K562 (cell line): ENCODE results near the gene ATP6V1F. TPM values are rescaled to one million over a fixed set of nuclear protein-coding genes. Genes with fewer than 3 reads are reported as not detected.

Experiments
- CHD2 ChIP-seq: IDR thresholded peaks from 2 replicates; pipeline ENCODE4 v1.6.1; 2011; ENCODE audit warnings: low read depth, low read length
- EGR1 ChIP-seq: fragments of 450-650 bp; conservative IDR thresholded peaks from 2 replicates; pipeline ENCODE4 v1.6.1; 2017; ENCODE audit warnings: mild to moderate bottlenecking
- FIP1L1 ChIP-seq: fragments of 200-400 bp; formaldehyde crosslinking; IDR thresholded peaks from 2 replicates; pipeline ENCODE4 v1.6.1; 2018; ENCODE audit warnings: mild to moderate bottlenecking, low read depth, low read length; ENCODE audit not compliant: poor library complexity, severe bottlenecking
- FOXJ3 ChIP-seq: sonication (generic); formaldehyde crosslinking; IDR thresholded peaks from 2 replicates; pipeline ENCODE4 v1.4.0; 2020; ENCODE audit warnings: mild to moderate bottlenecking, missing genetic modification reagents
- GTF2E2 ChIP-seq: fragments of 200-800 bp; sonication (Bioruptor generic); IDR thresholded peaks from 2 replicates; pipeline ENCODE4 v1.6.1; 2016; ENCODE audit warnings: missing genetic modification characterization, missing compliant biosample characterization
- HDAC2 ChIP-seq: fragments of 450-650 bp; IDR thresholded peaks from 2 replicates; pipeline ENCODE4 v1.6.1; 2016; ENCODE audit warnings: mild to moderate bottlenecking
- HMGN3 ChIP-seq: IDR thresholded peaks from 2 replicates; pipeline ENCODE4 v1.6.1; 2011; ENCODE audit warnings: borderline replicate concordance, low read depth, mild to moderate bottlenecking, mixed read lengths, low read length; ENCODE audit not compliant: insufficient read length; ENCODE audit errors: extremely low read depth
- ILK ChIP-seq: fragments of 450-650 bp; IDR thresholded peaks from 2 replicates; pipeline ENCODE4 v1.6.1; 2016; ENCODE audit warnings: missing genetic modification characterization, low read depth, mild to moderate bottlenecking, missing compliant biosample characterization, moderate library complexity, borderline replicate concordance
- LEF1 ChIP-seq: fragments of 450-650 bp; IDR thresholded peaks from 2 replicates; pipeline ENCODE4 v1.6.1; 2016; ENCODE audit warnings: mild to moderate bottlenecking
- MEF2A ChIP-seq: IDR thresholded peaks from 2 replicates; pipeline ENCODE4 v1.6.1; 2011; ENCODE audit warnings: low read depth, mild to moderate bottlenecking, low read length, moderate library complexity; ENCODE audit not compliant: control insufficient read depth
- NFIX ChIP-seq: fragments of 250-450 bp; sonication (Bioruptor Pico); IDR thresholded peaks from 2 replicates; pipeline ENCODE4 v1.4.0; 2020; ENCODE audit warnings: low read depth, mild to moderate bottlenecking, moderate library complexity
- PTTG1 ChIP-seq: fragments of 450-650 bp; IDR thresholded peaks from 2 replicates; pipeline ENCODE4 v1.6.1; 2016; ENCODE audit warnings: low read depth, mild to moderate bottlenecking, missing genetic modification characterization, missing compliant biosample characterization
- SIN3A ChIP-seq, 2 experiments: fragments of 150-350 bp in 1 of 2; IDR thresholded peaks; 2 replicates each; pipeline ENCODE4 v1.6.1; 2011 to 2016; ENCODE audit warnings: borderline replicate concordance in 2 of 2, low read depth in 2 of 2, low read length in 2 of 2, mild to moderate bottlenecking in 2 of 2, moderate library complexity in 2 of 2; ENCODE audit not compliant: control insufficient read depth in 1 of 2
- SMAD3 ChIP-seq: fragments of 450-650 bp; formaldehyde crosslinking; conservative IDR thresholded peaks from 2 replicates; pipeline ENCODE4 v1.4.0; 2020; ENCODE audit warnings: mild to moderate bottlenecking
- SREBF1 ChIP-seq: fragments of 150-350 bp; IDR thresholded peaks from 2 replicates; pipeline ENCODE4 v1.6.1; 2014; ENCODE audit warnings: antibody characterized with exemption, low read depth, low read length, borderline replicate concordance
- TAF15 ChIP-seq: fragments of 200-400 bp; formaldehyde crosslinking; IDR thresholded peaks from 2 replicates; pipeline ENCODE4 v1.6.1; 2017; ENCODE audit warnings: mild to moderate bottlenecking, low read depth, low read length, moderate library complexity
- ZNF174 ChIP-seq: fragments of 250-450 bp; sonication (Bioruptor Pico); IDR thresholded peaks from 2 replicates; pipeline ENCODE4 v1.4.0; 2020; ENCODE audit warnings: mild to moderate bottlenecking
- ZNF507 ChIP-seq: conservative IDR thresholded peaks from 2 replicates; pipeline ENCODE4 v1.6.1; 2017; ENCODE audit warnings: missing genetic modification characterization, missing compliant biosample characterization
- ZZZ3 ChIP-seq: fragments of 450-650 bp; IDR thresholded peaks from 2 replicates; pipeline ENCODE4 v1.6.1; 2016; ENCODE audit warnings: antibody characterized with exemption, mild to moderate bottlenecking, moderate library complexity
- polyA plus RNA-seq, 8 experiments: library from polyadenylated mRNA; depleted of rRNA in 4 of 8; stranded (reverse) in 5 of 8; unstranded in 3 of 8; fragments of >200 nt; fragmentation: Nextera tagmentation in 2 of 8; fragmentation: Illumina TruSeq in 1 of 8; extraction: Ambion mirVana in 2 of 8; extraction: Trizol in 1 of 8; gene quantifications; 2 replicates each; pipeline versions ENCODE4 v1.2.1 to v1.2.3, GENCODE V29; 2011 to 2014; ENCODE audit warnings: inconsistent platforms in 1 of 8, missing spikeins in 1 of 8
- total RNA-seq, 7 experiments: library from RNA; depleted of rRNA in 6 of 7; stranded (reverse); fragments of >200 nt in 6 of 7; fragmentation: Illumina TruSeq in 2 of 7; extraction: Trizol in 2 of 7; gene quantifications; 2 replicates each; pipeline versions ENCODE4 v1.2.1 to v1.2.3, GENCODE V29; 2011 to 2021; ENCODE audit warnings: low replicate concordance in 1 of 7
- TF ChIP-seq, protein P1 (sequence below): IDR thresholded peaks from 2 replicates; pipeline ENCODE4 v1.6.1; 2012; ENCODE audit warnings: low read depth, low read length, improper control_type of control experiment, borderline replicate concordance
- TF ChIP-seq, protein P2 (sequence below): IDR thresholded peaks from 3 replicates; pipeline ENCODE4 v1.6.1; 2011; ENCODE audit warnings: borderline replicate concordance, mild to moderate bottlenecking; ENCODE audit not compliant: insufficient read length, insufficient read depth
- TF ChIP-seq, protein P3 (sequence below): fragments of 450-650 bp; IDR thresholded peaks from 2 replicates; pipeline ENCODE4 v1.6.1; 2016
- TF ChIP-seq, protein P4 (sequence below): sonication (generic); formaldehyde crosslinking; IDR thresholded peaks from 2 replicates; pipeline ENCODE4 v1.8.1; 2023; ENCODE audit warnings: mild to moderate bottlenecking, missing genetic modification reagents

ATP6V1F gene
- total and polyA plus RNA-seq, 9 of the 15 experiments (the other 6 are each of a cell fraction or from before 2014, with no cell fraction given): 206 to 1,123 (median 542) TPM

DNA sequence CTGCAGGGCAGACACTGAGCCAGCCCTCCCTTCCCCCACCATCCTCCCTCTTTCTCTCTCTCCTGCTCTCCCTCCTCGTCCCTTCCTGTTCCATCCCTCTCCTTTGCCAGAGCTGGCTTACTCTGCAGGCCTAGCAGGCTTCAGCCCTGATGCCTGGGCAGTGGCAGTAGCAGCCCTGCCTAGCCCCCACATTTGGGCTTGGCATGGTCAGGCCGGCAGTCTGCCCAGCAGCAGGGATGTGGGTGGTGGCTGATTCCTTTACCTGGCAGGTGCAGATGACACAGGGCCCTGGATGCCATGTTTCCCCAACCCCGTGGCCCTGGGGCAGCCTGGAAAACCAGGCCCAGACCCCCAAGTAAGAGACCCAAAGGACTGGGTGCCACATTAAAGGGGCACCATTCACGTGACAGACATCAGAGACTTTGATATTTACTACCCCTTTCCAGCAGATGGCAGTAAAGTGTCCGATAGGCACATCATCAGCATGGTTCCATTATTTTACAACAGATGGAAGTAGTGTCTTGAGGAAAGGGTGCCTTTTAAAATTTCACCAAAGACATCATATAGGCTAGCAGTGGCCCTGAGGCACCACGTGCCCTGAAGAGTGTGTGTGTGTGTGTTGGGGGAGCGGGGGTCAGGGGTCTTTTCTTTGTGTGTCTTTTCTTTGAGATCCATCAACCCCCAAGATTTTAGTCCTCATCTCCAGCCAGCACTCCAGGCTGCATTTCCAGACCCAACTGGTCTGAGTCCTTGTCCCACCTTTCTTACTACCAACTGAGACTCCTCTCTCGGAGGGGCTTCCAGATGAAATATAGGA is 41.9 kb downstream of the ATP6V1F start (continued):
- TF ChIP-seq, protein P1, sequence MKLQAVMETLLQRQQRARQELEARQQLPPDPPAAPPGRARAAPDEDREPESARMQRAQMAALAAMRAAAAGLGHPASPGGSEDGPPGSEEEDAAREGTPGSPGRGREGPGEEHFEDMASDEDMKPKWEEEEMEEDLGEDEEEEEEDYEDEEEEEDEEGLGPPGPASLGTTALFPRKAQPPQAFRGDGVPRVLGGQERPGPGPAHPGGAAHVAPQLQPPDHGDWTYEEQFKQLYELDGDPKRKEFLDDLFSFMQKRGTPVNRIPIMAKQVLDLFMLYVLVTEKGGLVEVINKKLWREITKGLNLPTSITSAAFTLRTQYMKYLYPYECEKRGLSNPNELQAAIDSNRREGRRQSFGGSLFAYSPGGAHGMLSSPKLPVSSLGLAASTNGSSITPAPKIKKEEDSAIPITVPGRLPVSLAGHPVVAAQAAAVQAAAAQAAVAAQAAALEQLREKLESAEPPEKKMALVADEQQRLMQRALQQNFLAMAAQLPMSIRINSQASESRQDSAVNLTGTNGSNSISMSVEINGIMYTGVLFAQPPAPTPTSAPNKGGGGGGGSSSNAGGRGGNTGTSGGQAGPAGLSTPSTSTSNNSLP: peak; percentile 43; the same call in 1 of the 2 replicates
- TF ChIP-seq ZZZ3 (no peak), EGR1 (no peak), CHD2 (no peak), TAF15 (no peak), ZNF507 (tag) (no peak), HDAC2 (no peak), SREBF1 (no peak), SIN3A (IDR thresholded peaks at IDR 0.05; ENCODE audit: borderline replicate concordance in 2 of 2, control insufficient read depth in 1 of 2, low read depth in 2 of 2, low read length in 2 of 2) (no peak), NFIX (CRISPR knock-in tag) (no peak), GTF2E2 (no peak), ILK (tag) (no peak), FIP1L1 (no peak), ZNF174 (CRISPR knock-in tag) (no peak), LEF1 (no peak), PTTG1 (tag) (no peak), SMAD3 (no peak), FOXJ3 (CRISPR knock-in tag) (no peak), HMGN3 (no peak), MEF2A (no peak)
- TF ChIP-seq, protein P2, sequence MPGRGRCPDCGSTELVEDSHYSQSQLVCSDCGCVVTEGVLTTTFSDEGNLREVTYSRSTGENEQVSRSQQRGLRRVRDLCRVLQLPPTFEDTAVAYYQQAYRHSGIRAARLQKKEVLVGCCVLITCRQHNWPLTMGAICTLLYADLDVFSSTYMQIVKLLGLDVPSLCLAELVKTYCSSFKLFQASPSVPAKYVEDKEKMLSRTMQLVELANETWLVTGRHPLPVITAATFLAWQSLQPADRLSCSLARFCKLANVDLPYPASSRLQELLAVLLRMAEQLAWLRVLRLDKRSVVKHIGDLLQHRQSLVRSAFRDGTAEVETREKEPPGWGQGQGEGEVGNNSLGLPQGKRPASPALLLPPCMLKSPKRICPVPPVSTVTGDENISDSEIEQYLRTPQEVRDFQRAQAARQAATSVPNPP: no peak
- TF ChIP-seq, protein P3, sequence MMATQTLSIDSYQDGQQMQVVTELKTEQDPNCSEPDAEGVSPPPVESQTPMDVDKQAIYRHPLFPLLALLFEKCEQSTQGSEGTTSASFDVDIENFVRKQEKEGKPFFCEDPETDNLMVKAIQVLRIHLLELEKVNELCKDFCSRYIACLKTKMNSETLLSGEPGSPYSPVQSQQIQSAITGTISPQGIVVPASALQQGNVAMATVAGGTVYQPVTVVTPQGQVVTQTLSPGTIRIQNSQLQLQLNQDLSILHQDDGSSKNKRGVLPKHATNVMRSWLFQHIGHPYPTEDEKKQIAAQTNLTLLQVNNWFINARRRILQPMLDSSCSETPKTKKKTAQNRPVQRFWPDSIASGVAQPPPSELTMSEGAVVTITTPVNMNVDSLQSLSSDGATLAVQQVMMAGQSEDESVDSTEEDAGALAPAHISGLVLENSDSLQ: peak; percentile 54
- TF ChIP-seq, protein P4, sequence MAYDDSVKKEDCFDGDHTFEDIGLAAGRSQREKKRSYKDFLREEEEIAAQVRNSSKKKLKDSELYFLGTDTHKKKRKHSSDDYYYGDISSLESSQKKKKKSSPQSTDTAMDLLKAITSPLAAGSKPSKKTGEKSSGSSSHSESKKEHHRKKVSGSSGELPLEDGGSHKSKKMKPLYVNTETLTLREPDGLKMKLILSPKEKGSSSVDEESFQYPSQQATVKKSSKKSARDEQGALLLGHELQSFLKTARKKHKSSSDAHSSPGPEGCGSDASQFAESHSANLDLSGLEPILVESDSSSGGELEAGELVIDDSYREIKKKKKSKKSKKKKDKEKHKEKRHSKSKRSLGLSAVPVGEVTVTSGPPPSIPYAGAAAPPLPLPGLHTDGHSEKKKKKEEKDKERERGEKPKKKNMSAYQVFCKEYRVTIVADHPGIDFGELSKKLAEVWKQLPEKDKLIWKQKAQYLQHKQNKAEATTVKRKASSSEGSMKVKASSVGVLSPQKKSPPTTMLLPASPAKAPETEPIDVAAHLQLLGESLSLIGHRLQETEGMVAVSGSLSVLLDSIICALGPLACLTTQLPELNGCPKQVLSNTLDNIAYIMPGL (CRISPR knock-in tag): no peak
